Measurements from ENCODE around the gene AKTIP. TPM values are rescaled to one million over a fixed set of nuclear protein-coding genes. Genes with fewer than 3 reads are reported as not detected.

The AKTIP gene
- total and polyA plus RNA-seq, 9 of the 15 experiments (the other 6 are each of a cell fraction or from before 2014, with no cell fraction given) = 3.0 to 10.7 (median 4.4) TPM

GRCh38 chr16:53503270-53503923, 388 bp upstream of the AKTIP start (continued):
- TF ChIP-seq CUX1 (CRISPR knock-in tag; IDR thresholded peaks at IDR 0.05) (no peak), ZNF395 (CRISPR knock-in tag; IDR thresholded peaks at IDR 0.05) (no peak), ZNF398 (CRISPR knock-in tag; IDR thresholded peaks at IDR 0.05) (no peak), ZMIZ1 (IDR thresholded peaks at IDR 0.05; ENCODE audit: low read depth in 2 of 2, low read length in 2 of 2) (no peak), SRSF1 (IDR thresholded peaks at IDR 0.05; ENCODE audit: low read depth, low read length) (no peak)
